Lower lobe of right lung (tissue), 2 donors: Measurements from ENCODE around the gene CCDC40. TPM values are rescaled to one million over a fixed set of nuclear protein-coding genes. Genes with fewer than 3 reads are reported as not detected.

Experiments
- ATAC-seq, 2 donors: fragments of 200-7000 bp; cut with Tn5 transposase; one replicate each; pipeline ENCODE4 v1.9.1; 2020 to 2022; ENCODE audit warnings: mild to moderate bottlenecking in 2 of 2, moderate library complexity in 2 of 2
- DNase-seq: peaks from one replicate; pipeline ENCODE4 v3.0.0-alpha.2; 2020
- H3K27ac ChIP-seq: fragments of 200-600 bp; one replicate; pipeline ENCODE4 v1.8.0; 2022
- H3K27me3 ChIP-seq: fragments of 200-600 bp; one replicate; pipeline ENCODE4 v1.8.0; 2022; ENCODE audit warnings: low read depth
- H3K36me3 ChIP-seq: fragments of 200-600 bp; one replicate; pipeline ENCODE4 v1.8.0; 2022; ENCODE audit warnings: mild to moderate bottlenecking
- H3K4me1 ChIP-seq: fragments of 200-600 bp; one replicate; pipeline ENCODE4 v1.8.0; 2022
- H3K4me3 ChIP-seq: fragments of 200-600 bp; one replicate; pipeline ENCODE4 v1.8.0; 2022; ENCODE audit warnings: mild to moderate bottlenecking
- H3K9me3 ChIP-seq: fragments of 200-600 bp; one replicate; pipeline ENCODE4 v1.8.0; 2022
- intact Hi-C: fragments of 100-400 bp; cut with DNase I; formaldehyde crosslinking; loops from one replicate; pipeline ENCODE4 v1.11.0; 2022
- total RNA-seq: library from RNA; stranded (reverse); fragmentation: NEBNext Ultra II Directional; extraction: Animal tissue kit (Norgen Biotek cat#: 25700); gene quantifications from one replicate; pipeline ENCODE4 v1.2.1, GENCODE V29; 2021
- TF ChIP-seq, protein P1 (sequence below): fragments of 200-600 bp; IDR thresholded peaks from one replicate; pipeline ENCODE4 v1.8.0; 2022; ENCODE audit warnings: antibody characterized with exemption, mild to moderate bottlenecking
- donor health status: DM: no; HTN: yes; CAD: no; lungs with severe emphysema.

The CCDC40 gene
- total RNA-seq, 1 donor from 2014 or later, result 14.1 TPM

- DNase-seq, result peak; percentile 47
- intact Hi-C loops, result no loop called here
- TF ChIP-seq, protein P1, sequence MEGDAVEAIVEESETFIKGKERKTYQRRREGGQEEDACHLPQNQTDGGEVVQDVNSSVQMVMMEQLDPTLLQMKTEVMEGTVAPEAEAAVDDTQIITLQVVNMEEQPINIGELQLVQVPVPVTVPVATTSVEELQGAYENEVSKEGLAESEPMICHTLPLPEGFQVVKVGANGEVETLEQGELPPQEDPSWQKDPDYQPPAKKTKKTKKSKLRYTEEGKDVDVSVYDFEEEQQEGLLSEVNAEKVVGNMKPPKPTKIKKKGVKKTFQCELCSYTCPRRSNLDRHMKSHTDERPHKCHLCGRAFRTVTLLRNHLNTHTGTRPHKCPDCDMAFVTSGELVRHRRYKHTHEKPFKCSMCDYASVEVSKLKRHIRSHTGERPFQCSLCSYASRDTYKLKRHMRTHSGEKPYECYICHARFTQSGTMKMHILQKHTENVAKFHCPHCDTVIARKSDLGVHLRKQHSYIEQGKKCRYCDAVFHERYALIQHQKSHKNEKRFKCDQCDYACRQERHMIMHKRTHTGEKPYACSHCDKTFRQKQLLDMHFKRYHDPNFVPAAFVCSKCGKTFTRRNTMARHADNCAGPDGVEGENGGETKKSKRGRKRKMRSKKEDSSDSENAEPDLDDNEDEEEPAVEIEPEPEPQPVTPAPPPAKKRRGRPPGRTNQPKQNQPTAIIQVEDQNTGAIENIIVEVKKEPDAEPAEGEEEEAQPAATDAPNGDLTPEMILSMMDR, result no peak
- no peak overlapping the region for H3K27ac ChIP-seq
- no peak overlapping the region for H3K4me3 ChIP-seq
- H3K27me3 ChIP-seq, result no peaks in the 10 kb centered on the region
- H3K36me3 ChIP-seq, result no peaks in the 10 kb centered on the region
- no peak for ATAC-seq
- H3K4me1 ChIP-seq, result peaks cover 17% of the 10 kb centered on the region
- H3K9me3 ChIP-seq, result no peaks in the 10 kb centered on the region
These were observed 68.0 kb downstream of the CCDC40 start for GRCh38 chr17:80104321-80104955.

DNA sequence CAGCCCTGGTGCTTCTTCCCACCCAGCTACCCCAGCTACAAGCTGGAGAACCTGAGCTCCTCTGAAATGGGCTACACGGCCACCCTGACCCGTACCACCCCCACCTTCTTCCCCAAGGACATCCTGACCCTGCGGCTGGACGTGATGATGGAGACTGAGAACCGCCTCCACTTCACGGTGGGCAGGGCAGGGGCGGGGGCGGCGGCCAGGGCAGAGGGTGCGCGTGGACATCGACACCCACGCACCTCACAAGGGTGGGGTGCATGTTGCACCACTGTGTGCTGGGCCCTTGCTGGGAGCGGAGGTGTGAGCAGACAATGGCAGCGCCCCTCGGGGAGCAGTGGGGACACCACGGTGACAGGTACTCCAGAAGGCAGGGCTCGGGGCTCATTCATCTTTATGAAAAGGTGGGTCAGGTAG is 68.5 kb downstream of the CCDC40 start:
- Histone ChIP-seq H3K27ac (no peak overlapping the region), H3K9me3 (no peaks in the 10 kb centered on the region), H3K36me3 (no peaks in the 10 kb centered on the region), H3K27me3 (no peaks in the 10 kb centered on the region), H3K4me3 (no peak overlapping the region), H3K4me1 (peaks cover 17% of the 10 kb centered on the region)
- TF ChIP-seq, protein P1, result no peak
- DNase-seq (peak; percentile 41), ATAC-seq (no peak)
- intact Hi-C loops, result no loop called here

DNA sequence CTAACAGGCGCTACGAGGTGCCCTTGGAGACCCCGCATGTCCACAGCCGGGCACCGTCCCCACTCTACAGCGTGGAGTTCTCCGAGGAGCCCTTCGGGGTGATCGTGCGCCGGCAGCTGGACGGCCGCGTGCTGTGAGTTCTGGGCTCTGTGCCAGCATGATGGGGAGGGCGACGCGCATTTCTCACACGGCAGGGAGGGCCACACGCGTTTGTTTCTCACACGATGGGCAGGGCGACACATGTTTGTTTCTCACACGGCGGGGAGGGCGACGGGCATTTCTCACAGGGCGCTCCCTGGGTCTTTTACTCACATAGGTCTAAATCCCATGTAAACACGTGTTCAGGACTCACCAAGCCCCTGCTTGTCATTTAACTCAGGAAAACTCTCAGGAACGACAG is 69.3 kb downstream of the CCDC40 start:
- peaks cover 12% of the 10 kb centered on the region for H3K4me1 ChIP-seq
- TF ChIP-seq, protein P1, result no peak
- DNase-seq, result peak; percentile 39

GRCh38 chr17:80106176-80106575 is 69.7 kb downstream of the CCDC40 start:
- TF ChIP-seq, protein P1, result no peak
- Histone ChIP-seq H3K27ac (no peak overlapping the region), H3K9me3 (no peaks in the 10 kb centered on the region), H3K36me3 (no peaks in the 10 kb centered on the region), H3K27me3 (no peaks in the 10 kb centered on the region), H3K4me1 (peaks cover 9% of the 10 kb centered on the region), H3K4me3 (no peak overlapping the region)
- ATAC-seq, result no peak
- intact Hi-C loops, result no loop called here
- peak; percentile 30 for DNase-seq

More for the DNA sequence above, 69.3 kb downstream of the CCDC40 start:
- Histone ChIP-seq H3K4me3 (no peak overlapping the region), H3K27me3 (no peaks in the 10 kb centered on the region), H3K27ac (no peak overlapping the region), H3K36me3 (no peaks in the 10 kb centered on the region), H3K9me3 (no peaks in the 10 kb centered on the region)
- no peak for ATAC-seq
- intact Hi-C loops, result no loop called here

DNA sequence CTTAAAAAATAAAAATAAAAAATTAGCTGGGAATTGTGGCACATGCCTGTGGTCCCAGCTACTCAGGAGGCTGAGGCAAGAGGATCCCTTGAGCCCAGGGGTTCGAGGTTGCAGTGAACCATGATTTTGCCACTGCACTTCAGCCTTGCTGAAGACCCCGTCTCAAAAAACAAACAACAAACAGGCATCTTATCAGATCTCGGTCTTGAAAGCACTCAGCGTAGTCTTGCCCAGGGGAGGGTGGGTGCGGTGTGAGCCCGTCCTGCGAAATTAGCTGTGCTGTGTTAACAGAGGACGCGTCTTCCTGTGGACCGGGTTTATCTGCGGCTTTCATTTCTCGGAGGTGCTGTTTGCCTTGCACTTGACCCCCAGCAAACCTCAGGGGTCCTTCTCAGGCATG is 70.3 kb downstream of the CCDC40 start:
- Histone ChIP-seq H3K4me3 (no peak overlapping the region), H3K9me3 (no peaks in the 10 kb centered on the region), H3K4me1 (peaks cover 9% of the 10 kb centered on the region), H3K27me3 (no peaks in the 10 kb centered on the region), H3K27ac (no peak overlapping the region), H3K36me3 (no peaks in the 10 kb centered on the region)
- TF ChIP-seq, protein P1, result no peak
- intact Hi-C loops, result no loop called here
- no peak for DNase-seq
- no peak for ATAC-seq
